Measurements from ENCODE around the gene PTPRJ. TPM values are rescaled to one million over a fixed set of nuclear protein-coding genes. Genes with fewer than 3 reads are reported as not detected.

The PTPRJ gene
- total and polyA plus RNA-seq, 9 of the 15 experiments (the other 6 are each of a cell fraction or from before 2014, with no cell fraction given): 0.56 to 10.7 (median 4.8) TPM

DNA sequence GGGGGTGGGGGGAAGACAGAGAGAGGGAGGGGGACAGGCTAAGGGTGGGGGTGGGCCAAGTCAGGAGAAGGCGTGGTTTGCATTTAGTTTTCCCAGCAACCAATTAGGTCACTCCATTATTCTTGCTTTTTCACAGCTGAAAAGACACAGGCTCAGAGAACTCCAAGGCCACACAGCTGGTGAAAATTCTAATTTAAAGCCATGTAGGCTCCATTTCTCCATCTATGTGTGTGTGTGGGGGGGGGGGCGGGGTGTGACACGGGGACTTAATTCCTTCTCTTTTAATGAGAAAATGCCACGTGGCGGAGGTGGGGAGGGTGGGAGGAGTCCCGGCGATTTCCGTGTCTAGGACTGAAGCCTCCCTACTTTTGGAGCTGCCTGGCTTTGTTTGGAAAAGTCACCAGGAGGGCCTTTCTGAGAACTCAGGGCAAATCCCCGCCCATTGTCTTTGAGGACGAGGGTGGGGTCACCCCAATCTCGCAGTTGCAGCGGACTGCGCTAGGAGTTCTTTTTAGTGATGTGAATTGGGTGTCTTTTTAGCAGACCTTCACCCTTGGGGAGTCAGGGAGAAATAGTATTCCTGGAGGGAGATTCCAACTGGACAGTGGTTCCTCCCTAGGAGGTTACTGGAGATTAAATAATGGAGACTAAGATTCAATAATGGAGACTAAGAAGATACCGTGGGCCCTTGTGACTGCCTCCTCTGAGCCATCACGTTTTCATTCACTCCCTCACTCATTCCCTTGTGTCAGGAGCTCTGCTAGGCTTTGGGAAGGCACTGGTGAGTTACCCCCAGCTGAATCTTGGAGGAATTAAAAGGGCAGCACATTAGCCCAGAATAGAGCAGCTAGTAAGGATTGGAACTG, 36.4 kb upstream of the PTPRJ start (continued):
- TF ChIP-seq ZNF398 (CRISPR knock-in tag; IDR thresholded peaks at IDR 0.05) (no peak), NR2C2 (CRISPR knock-in tag; IDR thresholded peaks at IDR 0.05) (no peak), NR2C2 (tag; IDR thresholded peaks at IDR 0.05) (0 out of 2 replicates have a peak, but pooled peaks have one; percentile 2), ARID1B (IDR thresholded peaks at IDR 0.05) (peak; percentile 60), RCOR1 (IDR thresholded peaks at IDR 0.05; ENCODE audit: borderline replicate concordance in 1 of 2, low read depth in 2 of 2, low read length in 2 of 2) (peak in 1 of 2 experiments; percentile 76; a peak in 1 of 4 replicates), PHF20 (IDR thresholded peaks at IDR 0.05; ENCODE audit: partially characterized antibody) (peak; percentile 32), ELF1 (tag; IDR thresholded peaks at IDR 0.05) (peak; percentile 68; the same call in 1 of the 2 replicates), FOSL1 (tag; conservative IDR thresholded peaks at IDR 0.05) (0 out of 2 replicates have a peak, but pooled peaks have one; percentile 36), TCF3 (CRISPR knock-in tag; IDR thresholded peaks at IDR 0.05) (peak; percentile 39; the same call in 1 of the 2 replicates), ZNF740 (CRISPR knock-in tag; IDR thresholded peaks at IDR 0.05) (peak; percentile 56), ZNF740 (tag; IDR thresholded peaks at IDR 0.05) (peak in 1 of 2 experiments; percentile 70; a peak in 2 of 4 replicates), POLR2G (IDR thresholded peaks at IDR 0.05; ENCODE audit: low read depth, low read length) (no peak), MEF2D (tag; conservative IDR thresholded peaks at IDR 0.05; ENCODE audit: low read depth) (no peak), C11orf30 (IDR thresholded peaks at IDR 0.05; ENCODE audit: low read depth) (no peak)
- TF ChIP-seq, protein P1, sequence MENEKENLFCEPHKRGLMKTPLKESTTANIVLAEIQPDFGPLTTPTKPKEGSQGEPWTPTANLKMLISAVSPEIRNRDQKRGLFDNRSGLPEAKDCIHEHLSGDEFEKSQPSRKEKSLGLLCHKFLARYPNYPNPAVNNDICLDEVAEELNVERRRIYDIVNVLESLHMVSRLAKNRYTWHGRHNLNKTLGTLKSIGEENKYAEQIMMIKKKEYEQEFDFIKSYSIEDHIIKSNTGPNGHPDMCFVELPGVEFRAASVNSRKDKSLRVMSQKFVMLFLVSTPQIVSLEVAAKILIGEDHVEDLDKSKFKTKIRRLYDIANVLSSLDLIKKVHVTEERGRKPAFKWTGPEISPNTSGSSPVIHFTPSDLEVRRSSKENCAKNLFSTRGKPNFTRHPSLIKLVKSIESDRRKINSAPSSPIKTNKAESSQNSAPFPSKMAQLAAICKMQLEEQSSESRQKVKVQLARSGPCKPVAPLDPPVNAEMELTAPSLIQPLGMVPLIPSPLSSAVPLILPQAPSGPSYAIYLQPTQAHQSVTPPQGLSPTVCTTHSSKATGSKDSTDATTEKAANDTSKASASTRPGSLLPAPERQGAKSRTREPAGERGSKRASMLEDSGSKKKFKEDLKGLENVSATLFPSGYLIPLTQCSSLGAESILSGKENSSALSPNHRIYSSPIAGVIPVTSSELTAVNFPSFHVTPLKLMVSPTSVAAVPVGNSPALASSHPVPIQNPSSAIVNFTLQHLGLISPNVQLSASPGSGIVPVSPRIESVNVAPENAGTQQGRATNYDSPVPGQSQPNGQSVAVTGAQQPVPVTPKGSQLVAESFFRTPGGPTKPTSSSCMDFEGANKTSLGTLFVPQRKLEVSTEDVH (IDR thresholded peaks at IDR 0.05; ENCODE audit: low read depth, partially characterized antibody): peak; percentile 15
- TF ChIP-seq, protein P2, sequence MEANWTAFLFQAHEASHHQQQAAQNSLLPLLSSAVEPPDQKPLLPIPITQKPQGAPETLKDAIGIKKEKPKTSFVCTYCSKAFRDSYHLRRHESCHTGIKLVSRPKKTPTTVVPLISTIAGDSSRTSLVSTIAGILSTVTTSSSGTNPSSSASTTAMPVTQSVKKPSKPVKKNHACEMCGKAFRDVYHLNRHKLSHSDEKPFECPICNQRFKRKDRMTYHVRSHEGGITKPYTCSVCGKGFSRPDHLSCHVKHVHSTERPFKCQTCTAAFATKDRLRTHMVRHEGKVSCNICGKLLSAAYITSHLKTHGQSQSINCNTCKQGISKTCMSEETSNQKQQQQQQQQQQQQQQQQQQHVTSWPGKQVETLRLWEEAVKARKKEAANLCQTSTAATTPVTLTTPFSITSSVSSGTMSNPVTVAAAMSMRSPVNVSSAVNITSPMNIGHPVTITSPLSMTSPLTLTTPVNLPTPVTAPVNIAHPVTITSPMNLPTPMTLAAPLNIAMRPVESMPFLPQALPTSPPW (CRISPR knock-in tag; IDR thresholded peaks at IDR 0.05): peak; percentile 72
- TF ChIP-seq, protein P3, sequence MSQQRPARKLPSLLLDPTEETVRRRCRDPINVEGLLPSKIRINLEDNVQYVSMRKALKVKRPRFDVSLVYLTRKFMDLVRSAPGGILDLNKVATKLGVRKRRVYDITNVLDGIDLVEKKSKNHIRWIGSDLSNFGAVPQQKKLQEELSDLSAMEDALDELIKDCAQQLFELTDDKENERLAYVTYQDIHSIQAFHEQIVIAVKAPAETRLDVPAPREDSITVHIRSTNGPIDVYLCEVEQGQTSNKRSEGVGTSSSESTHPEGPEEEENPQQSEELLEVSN (IDR thresholded peaks at IDR 0.05; ENCODE audit: borderline replicate concordance in 1 of 2, extremely low read depth in 1 of 2, insufficient read depth in 1 of 2, insufficient read length in 1 of 2, low read depth in 1 of 2, low read length in 1 of 2, poor library complexity in 1 of 2, severe bottlenecking in 1 of 2): peak; percentile 12 to 52

Measured in K562 (cell line).